SU-DHL-6 (cell line): ENCODE data around the gene CP.
A peak's percentile ranks its signal among the peaks of the same experiment; 100 is the strongest.

ENCODE experiments used
- H2AFZ ChIP-seq: fragments of 200-600 bp; sonication (generic); 2 replicates; pipeline ENCODE4 v1.6.1; 2014; ENCODE audit warnings: low read depth, mild to moderate bottlenecking, moderate library complexity, mixed read lengths, antibody characterized with exemption, low read length; ENCODE audit not compliant: severe bottlenecking
- H3F3A ChIP-seq: fragments of 200-600 bp; shearing (Covaris generic); 2 replicates; pipeline ENCODE4 v1.6.0; 2016; ENCODE audit warnings: antibody characterized with exemption, mild to moderate bottlenecking; ENCODE audit not compliant: insufficient read depth
- H3K27ac ChIP-seq: fragments of 200-600 bp; sonication (generic); 2 replicates; pipeline ENCODE4 v1.5.1; 2016; ENCODE audit warnings: low read depth, mild to moderate bottlenecking, low read length, moderate library complexity, mixed read lengths
- H3K27me3 ChIP-seq: fragments of 200-600 bp; sonication (generic), shearing (Covaris generic); 2 replicates; pipeline ENCODE4 v1.6.0; 2014; ENCODE audit warnings: mild to moderate bottlenecking, low read length
- H3K36me3 ChIP-seq: fragments of 200-600 bp; sonication (generic); 2 replicates; pipeline ENCODE4 v1.6.1; 2014; ENCODE audit warnings: mild to moderate bottlenecking, low read length, mixed read lengths
- H3K4me2 ChIP-seq: fragments of 300-600, 200-600 bp; shearing (Covaris generic), sonication (generic); 2 replicates; pipeline ENCODE4 v1.6.0; 2014; ENCODE audit warnings: low read length, low read depth, mild to moderate bottlenecking; ENCODE audit not compliant: poor library complexity, severe bottlenecking
- H3K4me3 ChIP-seq: fragments of 200-600 bp; sonication (generic); 2 replicates; pipeline ENCODE4 v1.5.1; 2014; ENCODE audit warnings: antibody characterized with exemption, low read length, mild to moderate bottlenecking, mixed read lengths; ENCODE audit not compliant: insufficient read depth, poor library complexity, severe bottlenecking
- H3K79me2 ChIP-seq: fragments of 200-600 bp; sonication (generic); 2 replicates; pipeline ENCODE4 v1.6.1; 2014; ENCODE audit warnings: mild to moderate bottlenecking, low read length, moderate library complexity; ENCODE audit not compliant: insufficient read depth
- H3K9ac ChIP-seq: fragments of 200-600 bp; sonication (generic); 2 replicates; pipeline ENCODE4 v1.7.0; 2014; ENCODE audit warnings: mild to moderate bottlenecking, low read length
- H3K9me2 ChIP-seq: fragments of 200-600 bp; sonication (generic); replicated peaks from 2 replicates; pipeline ENCODE4 v1.6.1; 2014; ENCODE audit warnings: low read length; ENCODE audit not compliant: insufficient read depth
- H3K9me3 ChIP-seq: fragments of 200-600 bp; sonication (generic); 2 replicates; pipeline ENCODE4 v1.6.1; 2014; ENCODE audit warnings: low read length, mixed read lengths; ENCODE audit not compliant: insufficient read depth
- H4K20me1 ChIP-seq: fragments of 200-600 bp; sonication (generic); 2 replicates; pipeline ENCODE4 v1.6.1; 2014; ENCODE audit warnings: low read depth, mild to moderate bottlenecking, antibody characterized with exemption, low read length, moderate library complexity, mixed read lengths
- CTCF ChIP-seq: fragments of 200-600 bp; sonication (generic); IDR thresholded peaks from one replicate; pipeline ENCODE4 v1.5.1; 2017; ENCODE audit warnings: antibody characterized with exemption, mild to moderate bottlenecking, low read length, moderate library complexity; ENCODE audit not compliant: insufficient read depth, poor library complexity, severe bottlenecking
- EZH2phosphoT487 ChIP-seq: fragments of 200-600 bp; sonication (generic), shearing (Covaris generic); conservative IDR thresholded peaks from 2 replicates; pipeline ENCODE4 v1.6.1; 2018; ENCODE audit warnings: mild to moderate bottlenecking, antibody characterized with exemption, low read length, moderate library complexity, mixed read lengths

Gene CP

GRCh38 chr3:149145356-149145755 is 76.3 kb downstream of the CP start:
- TF ChIP-seq CTCF (no peak), EZH2phosphoT487 (no peak)
- H3K4me2 ChIP-seq, result peak overlapping the region; percentile 42
- H3K36me3 ChIP-seq, result peaks cover 8% of the 10 kb centered on the region
- H3K4me3 ChIP-seq, result no peak overlapping the region
- H2AFZ ChIP-seq, result no peak overlapping the region
- no peaks in the 10 kb centered on the region for H3K9me2 ChIP-seq
- no peaks in the 10 kb centered on the region for H3K27me3 ChIP-seq
- peaks cover 25% of the 10 kb centered on the region; the same call in 1 of the 2 replicates for H3F3A ChIP-seq
- 0 out of 2 replicates have a peak overlapping the region, but pooled peaks have one; percentile 5 for H3K9ac ChIP-seq
- H3K79me2 ChIP-seq, result no peaks in the 10 kb centered on the region
- H3K9me3 ChIP-seq, result no peaks in the 10 kb centered on the region
- no peaks in the 10 kb centered on the region for H4K20me1 ChIP-seq
- peak overlapping the region; percentile 86 for H3K27ac ChIP-seq

- peaks cover 20% of the 10 kb centered on the region for H3K79me2 ChIP-seq
- no peaks in the 10 kb centered on the region for H3K9me3 ChIP-seq
- no peak overlapping the region for H3K27ac ChIP-seq
- H2AFZ ChIP-seq, result no peak overlapping the region
- H3F3A ChIP-seq, result peaks cover 25% of the 10 kb centered on the region; the same call in 1 of the 2 replicates
- H4K20me1 ChIP-seq, result no peaks in the 10 kb centered on the region
- no peak for TF ChIP-seq EZH2phosphoT487
- TF ChIP-seq CTCF, result no peak
- H3K4me2 ChIP-seq, result no peak overlapping the region
- no peak overlapping the region for H3K9ac ChIP-seq
- peaks cover 10% of the 10 kb centered on the region for H3K36me3 ChIP-seq
- no peaks in the 10 kb centered on the region for H3K27me3 ChIP-seq
- no peaks in the 10 kb centered on the region for H3K9me2 ChIP-seq
- no peak overlapping the region for H3K4me3 ChIP-seq
Measured at GRCh38 chr3:149142682-149143081, 78.9 kb downstream of the CP start.

- Histone ChIP-seq H2AFZ (no peak overlapping the region), H3K4me2 (no peak overlapping the region), H3F3A (0 out of 2 replicates have a peak, but pooled peaks cover 3% of the 10 kb centered on the region), H3K79me2 (peaks cover 95% of the 10 kb centered on the region), H3K4me3 (no peak overlapping the region), H3K9ac (no peak overlapping the region), H3K9me2 (no peaks in the 10 kb centered on the region), H4K20me1 (0 out of 2 replicates have a peak, but pooled peaks cover 3% of the 10 kb centered on the region), H3K36me3 (peaks cover 12% of the 10 kb centered on the region), H3K27me3 (no peaks in the 10 kb centered on the region), H3K27ac (no peak overlapping the region), H3K9me3 (no peaks in the 10 kb centered on the region)
- TF ChIP-seq EZH2phosphoT487 (no peak), CTCF (no peak)
Measured at GRCh38 chr3:149134575-149134974, 87.1 kb downstream of the CP start.
